IPS DF 19.7 (cell line): Measurements from ENCODE around the gene YY1.
"Not testable (repeated sequence)": the region's sequence is repeated elsewhere in the genome, so short reads cannot be mapped to it uniquely, and the experiment has no call there.

Experiments
- DNase-seq: peaks from one replicate; pipeline ENCODE4 v3.0.0-alpha.2; 2013; ENCODE audit warnings: low read depth, low spot score

YY1 gene

GRCh38 chr14:100238419-100239210 lies at the start of gene YY1:
TSS of gene YY1 (plus strand) at chr14:100239144. CDS start at chr14:100239245, 101 bp downstream.
- DNase-seq: no peak

GRCh38 chr14:100190126-100190525 lies 48.8 kb upstream of the YY1 start:
- DNase-seq: no peak

- no peak for DNase-seq
Measured at GRCh38 chr14:100191584-100192249, 47.2 kb upstream of the YY1 start.

DNA sequence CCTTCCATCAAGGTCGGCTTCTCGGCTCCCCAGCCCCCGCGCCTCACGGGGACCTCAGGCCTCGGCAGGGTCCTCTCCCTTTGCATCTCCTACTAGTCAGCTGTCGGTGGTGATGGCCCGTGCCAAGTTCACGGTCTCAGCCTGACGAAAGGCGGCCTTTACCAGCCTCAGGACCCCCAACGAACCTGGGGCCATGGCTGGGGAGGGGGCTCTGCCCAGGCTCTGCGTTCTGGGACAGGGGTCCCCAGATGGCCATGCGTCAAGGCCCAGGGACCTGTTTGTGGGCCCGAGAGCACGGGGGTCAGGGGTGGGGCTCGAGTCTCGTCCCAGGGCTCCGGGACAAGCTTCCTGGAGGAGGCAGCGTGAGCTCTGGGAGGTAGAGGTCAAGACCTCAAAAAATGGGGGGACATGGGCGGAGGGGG lies 46.7 kb upstream of the YY1 start:
- DNase-seq: no peak

- DNase-seq: peak; percentile 90
Measured at GRCh38 chr14:100192672-100193416, 46.1 kb upstream of the YY1 start.

GRCh38 chr14:100193417-100194357 lies 45.3 kb upstream of the YY1 start:
- no peak for DNase-seq

GRCh38 chr14:100199240-100199860 lies 39.6 kb upstream of the YY1 start:
- DNase-seq: no peak

DNA sequence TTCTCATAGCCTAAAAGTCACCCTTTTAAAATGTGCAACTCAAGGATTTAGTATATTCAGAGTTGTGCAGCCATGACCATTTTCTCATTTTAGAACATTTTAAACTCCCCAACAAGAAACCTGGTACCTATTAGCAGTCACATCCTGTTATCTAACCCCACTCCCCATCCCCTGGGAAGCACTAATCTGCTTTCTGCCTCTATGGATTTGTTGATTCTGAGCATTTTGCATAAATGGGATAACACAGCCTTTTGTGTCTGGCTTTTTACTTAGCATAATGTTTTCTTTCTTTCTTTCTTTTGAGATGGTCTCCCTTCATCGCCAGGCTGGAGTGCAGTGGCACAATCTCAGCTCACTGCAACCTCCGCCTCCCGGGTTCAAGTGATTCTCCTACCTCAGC lies 38.6 kb upstream of the YY1 start:
- no peak for DNase-seq

GRCh38 chr14:100201701-100202100 lies 37.2 kb upstream of the YY1 start:
- no peak for DNase-seq

DNA sequence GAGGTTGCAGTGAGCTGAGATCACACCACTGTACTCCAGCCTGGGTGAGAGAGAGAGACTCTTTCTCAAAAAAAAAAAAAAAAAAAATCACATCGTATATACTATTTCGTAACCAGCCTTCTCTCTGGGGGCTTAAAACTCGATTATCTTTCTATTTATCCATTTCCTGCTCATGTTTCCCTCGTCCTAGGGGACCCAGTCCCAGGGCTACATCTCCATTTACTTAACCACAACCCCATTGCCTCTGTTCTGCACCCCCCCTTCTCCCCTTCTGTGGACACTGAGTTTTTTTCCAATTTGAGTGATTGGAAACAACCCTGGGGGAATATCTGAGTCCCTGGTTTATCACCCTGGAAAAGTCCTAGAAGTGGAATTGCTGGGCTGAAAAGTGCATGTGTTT lies 36.2 kb upstream of the YY1 start:
- DNase-seq: no peak

- DNase-seq: no peak
Measured at GRCh38 chr14:100203146-100203545, 35.8 kb upstream of the YY1 start.

GRCh38 chr14:100203962-100204834 lies 34.7 kb upstream of the YY1 start:
- no peak for DNase-seq

- DNase-seq: not testable (repeated sequence)
Measured at GRCh38 chr14:100204835-100205167, 34.1 kb upstream of the YY1 start.

GRCh38 chr14:100207588-100207987 lies 31.4 kb upstream of the YY1 start:
- DNase-seq: not testable (repeated sequence)

DNA sequence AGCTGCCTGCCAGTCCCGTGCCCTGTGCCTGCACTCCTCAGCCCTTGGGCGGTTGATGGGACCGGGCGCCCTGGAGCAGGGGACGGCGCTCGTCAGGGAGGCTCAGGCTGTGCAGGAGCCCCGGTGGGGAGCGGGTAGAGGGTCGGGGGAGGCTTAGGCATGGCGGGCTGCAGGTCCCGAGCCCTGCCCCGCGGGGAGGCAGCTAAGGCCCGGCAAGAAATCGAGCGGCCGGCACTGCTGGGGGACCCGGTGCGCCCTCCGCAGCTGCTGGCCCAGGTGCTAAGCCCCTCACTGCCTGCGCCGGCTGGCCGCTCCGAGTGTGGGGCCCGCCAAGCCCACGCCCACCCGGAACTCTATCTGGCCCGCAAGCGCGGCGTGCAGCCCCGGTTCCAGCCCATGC lies 30.8 kb upstream of the YY1 start:
- not testable (repeated sequence) for DNase-seq

DNA sequence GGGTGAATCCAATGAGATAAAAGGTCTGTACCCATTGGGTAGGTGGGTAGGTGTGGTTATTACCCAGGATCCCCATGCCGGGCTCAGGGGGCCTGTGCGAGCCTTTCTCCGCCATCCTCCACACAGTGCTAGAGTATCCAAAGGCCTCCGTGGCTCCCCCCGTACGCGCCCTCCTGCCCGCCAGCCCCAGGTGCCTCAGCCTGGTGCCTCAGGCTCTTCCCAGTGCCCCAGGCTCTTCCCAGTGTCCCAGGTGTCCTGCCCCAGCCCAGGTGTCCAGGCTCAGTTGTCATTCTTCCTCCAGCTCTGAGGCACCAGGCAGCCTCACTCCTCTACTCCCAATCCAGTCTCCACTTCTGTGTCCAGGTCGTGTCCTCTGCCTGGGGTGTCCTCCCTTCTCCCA lies 27.6 kb upstream of the YY1 start:
- no peak for DNase-seq

DNA sequence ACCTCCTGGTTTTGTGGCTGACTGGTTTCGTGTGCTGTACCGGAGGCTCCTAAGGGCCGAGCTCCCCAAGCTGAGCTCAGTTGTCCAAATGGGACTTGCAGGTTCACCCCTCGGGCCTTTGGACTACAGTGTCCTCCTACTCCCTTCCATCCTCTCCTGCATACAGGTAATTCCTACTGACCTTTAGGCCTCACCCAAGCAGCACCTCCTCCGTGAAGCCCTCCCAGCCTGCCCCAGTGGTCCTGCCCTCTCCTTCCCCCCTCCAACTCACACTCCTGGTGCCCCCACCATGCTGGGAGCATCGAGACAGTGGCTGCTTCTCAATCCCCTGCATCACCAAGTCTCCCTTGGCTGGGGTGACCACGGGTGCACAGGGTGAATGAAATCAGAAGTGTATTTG lies 27.1 kb upstream of the YY1 start:
- DNase-seq: no peak

GRCh38 chr14:100212476-100213333 lies 26.2 kb upstream of the YY1 start:
- DNase-seq: no peak

- DNase-seq: no peak
Measured at GRCh38 chr14:100213587-100213955, 25.4 kb upstream of the YY1 start.
